ENCODE measurements around the gene LHFPL3. TPM values are rescaled to one million over a fixed set of nuclear protein-coding genes. Genes with fewer than 3 reads are reported as not detected.

Gene LHFPL3
- total RNA-seq, 1 experiment from 2014 or later, result not detected

- no peak overlapping the region for H3K9ac ChIP-seq (ENCODE audit: extremely low read depth, insufficient read length, low read length)
- H2AK5ac ChIP-seq (ENCODE audit: insufficient read length, low read length), result no peak overlapping the region
- no peaks in the 10 kb centered on the region for H3K79me2 ChIP-seq (ENCODE audit: insufficient read depth, low read length)
- H3K18ac ChIP-seq (ENCODE audit: insufficient read length, low read depth, low read length), result no peak overlapping the region
- no peak overlapping the region for H2BK15ac ChIP-seq (ENCODE audit: low read depth, low read length)
- no peak overlapping the region for H3T11ph ChIP-seq (ENCODE audit: low read length)
- no peaks in the 10 kb centered on the region for H3K79me1 ChIP-seq (ENCODE audit: insufficient read depth, low read depth, low read length, poor library complexity, severe bottlenecking)
- no peaks in the 10 kb centered on the region for H3K4me1 Mint-ChIP-seq
- no peaks in the 10 kb centered on the region for H4K20me1 ChIP-seq (ENCODE audit: control insufficient read depth, insufficient read depth, insufficient read length)
- H3K4me2 ChIP-seq (ENCODE audit: insufficient read depth, insufficient read length, low read length), result no peak overlapping the region
- H3K23ac ChIP-seq (ENCODE audit: insufficient read length, low read depth, low read length), result no peak overlapping the region
- no peaks in the 10 kb centered on the region for H3K4me1 ChIP-seq (ENCODE audit: insufficient read depth, low read length)
- no peak overlapping the region for H4K5ac ChIP-seq (ENCODE audit: insufficient read length, low read depth, low read length)
- H3K56ac ChIP-seq (ENCODE audit: insufficient read length, low read depth, low read length), result no peak overlapping the region
- no peak for TF ChIP-seq CTCF (conservative IDR thresholded peaks at IDR 0.05)
- no peak overlapping the region; a peak in 1 of 7 replicates for H3K27ac Mint-ChIP-seq
- H3K9me3 ChIP-seq (ENCODE audit: control insufficient read depth, low read depth, low read length), result no peaks in the 10 kb centered on the region
- no CpG with 5 or more reads among the region's 1 CpG for WGBS (ENCODE audit: extremely low coverage, insufficient read length, low lambda C conversion rate)
- H3K14ac ChIP-seq (ENCODE audit: insufficient read depth, low read length), result no peak overlapping the region
- H4K8ac ChIP-seq (replicated peaks; ENCODE audit: insufficient read length, low read depth, low read length), result no peak overlapping the region
- H3K23me2 ChIP-seq (ENCODE audit: insufficient read length, low read depth, low read length, poor library complexity, severe bottlenecking), result no peaks in the 10 kb centered on the region
- H2BK5ac ChIP-seq (ENCODE audit: insufficient read length, low read length), result no peak overlapping the region
- no peak overlapping the region for H3K27ac ChIP-seq (ENCODE audit: insufficient read length, low read depth, low read length)
- no peak overlapping the region for H3K4me3 Mint-ChIP-seq
- no peaks in the 10 kb centered on the region for H3K36me3 Mint-ChIP-seq (ENCODE audit: insufficient read depth in 1 of 3, low read depth in 3 of 3)
- H3K27me3 Mint-ChIP-seq (ENCODE audit: low read depth), result peaks cover 2% of the 10 kb centered on the region
- no peak overlapping the region for H2BK12ac ChIP-seq (ENCODE audit: insufficient read length, low read depth, low read length)
- no peak overlapping the region for H2BK120ac ChIP-seq (ENCODE audit: low read depth, low read length, poor library complexity, severe bottlenecking)
- no peak overlapping the region for H4K91ac ChIP-seq (ENCODE audit: insufficient read length, low read depth, low read length)
- H3K4ac ChIP-seq (ENCODE audit: low read depth, low read length), result no peak overlapping the region
- H2AFZ ChIP-seq (ENCODE audit: low read length), result no peak overlapping the region
- no peak for DNase-seq
- H3K27me3 ChIP-seq (ENCODE audit: insufficient read depth, low read length), result no peaks in the 10 kb centered on the region; the same call in 1 of the 2 replicates
- H2BK20ac ChIP-seq (ENCODE audit: low read depth, low read length, poor library complexity, severe bottlenecking), result no peak overlapping the region
- H3K9me3 Mint-ChIP-seq, result no peaks in the 10 kb centered on the region
Observed at GRCh38 chr7:104652865-104653264, 324.5 kb downstream of the LHFPL3 start.
